ENCODE data around the gene CHTOP. TPM values are rescaled to one million over a fixed set of nuclear protein-coding genes. Genes with fewer than 3 reads are reported as not detected.
A peak's percentile ranks its signal among the peaks of the same experiment; 100 is the strongest.

Gene CHTOP
- total and polyA plus RNA-seq, 2 of the 8 experiments (the other 6 are each of a cell fraction or from before 2014, with no cell fraction given) = 84.6 to 104 TPM

DNA sequence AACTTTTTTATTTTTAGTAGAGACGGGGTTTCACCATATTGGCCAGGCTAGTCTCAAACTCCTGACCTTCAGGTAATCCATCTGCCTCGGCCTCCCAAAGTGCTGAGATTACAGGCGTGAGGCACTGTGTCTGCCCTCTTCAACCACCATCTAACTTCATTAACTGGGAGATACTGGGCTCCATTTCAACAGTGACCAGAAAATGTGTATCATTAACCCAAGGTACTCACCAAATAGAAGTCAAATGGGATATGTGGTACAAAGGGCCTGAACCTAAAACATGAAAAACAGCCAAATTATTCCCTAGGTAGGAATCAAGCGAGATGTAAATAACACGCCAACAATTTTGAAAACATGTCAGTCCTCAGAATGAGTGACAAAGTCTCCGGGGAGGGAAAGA lies 35.7 kb downstream of the CHTOP start:
- H3K27ac ChIP-seq (ENCODE audit: low read depth, low read length) = no peak overlapping the region
- no peak overlapping the region for H2BK20ac ChIP-seq (ENCODE audit: low read length)
- no peak overlapping the region for H2BK120ac ChIP-seq (replicated peaks; ENCODE audit: low read depth, low read length)
- ChIA-PET CTCF (ENCODE audit: partially characterized antibody) (interaction anchor here (0.9 kb wide), 1 partner anchor 79 kb away, joined by 3 read pairs; no protein-coding TSS in a partner anchor), POLR2A (ENCODE audit: partially characterized antibody) (interaction anchor here (0.7 to 19.8 kb wide), 5 partner anchors 9 to 127 kb away, joined by 3 to 343 read pairs (median 3); partner anchors contain the start of gene SNAPIN)
- H3K79me1 ChIP-seq (ENCODE audit: low read depth, low read length) = no peaks in the 10 kb centered on the region; the same call in 1 of the 2 replicates
- H2BK12ac ChIP-seq (ENCODE audit: low read depth, low read length) = no peak overlapping the region
- H3K79me2 ChIP-seq (ENCODE audit: control insufficient read depth in 1 of 2, insufficient read depth in 2 of 2, low read length in 2 of 2) = peaks cover 11 to 32% of the 10 kb centered on the region in 2 experiments
- peaks cover 0 to 3% of the 10 kb centered on the region in 2 experiments for H4K20me1 ChIP-seq (replicated peaks in 1 of 2; ENCODE audit: control insufficient read depth in 1 of 2, insufficient read depth in 2 of 2, low read length in 2 of 2)
- WGBS, 2 experiments (ENCODE audit: extremely low coverage in 1 of 2, insufficient coverage in 1 of 2, insufficient read length in 1 of 2, insufficient replicate concordance in 2 of 2, low coverage in 1 of 2, low lambda C conversion rate in 2 of 2, missing lambda C conversion rate in 1 of 2) = 87% methylated on average over 6 of the region's 6 CpGs; no CpG with 5 or more reads in 1 of the 2 experiments
- no peak overlapping the region for H2AFZ ChIP-seq (ENCODE audit: low read length)
- H4K5ac ChIP-seq (ENCODE audit: insufficient read length, low read depth, low read length) = no peak overlapping the region
- H3K14ac ChIP-seq (ENCODE audit: insufficient read length) = no peak overlapping the region
- FAIRE-seq (no peak), DNase-seq (ENCODE audit: low read depth in 1 of 2, low spot score in 2 of 2) (no peak)
- no peak overlapping the region for H3K4ac ChIP-seq (replicated peaks; ENCODE audit: insufficient read length, low read depth, low read length)
- H3K9me3 ChIP-seq (ENCODE audit: insufficient read depth in 2 of 2, low read depth in 1 of 2, low read length in 1 of 2) = no peaks in the 10 kb centered on the region
- H4K8ac ChIP-seq (ENCODE audit: extremely low read depth, insufficient read depth, low read length) = no peak overlapping the region
- no peak overlapping the region for H3K56ac ChIP-seq (replicated peaks; ENCODE audit: insufficient read length, low read depth, low read length)
- no peak overlapping the region for H3K18ac ChIP-seq (ENCODE audit: extremely low read depth, low read length)
- H3K36me3 ChIP-seq (ENCODE audit: control insufficient read depth in 2 of 4, insufficient read depth in 4 of 4, low read length in 3 of 4) = peaks cover 43 to 51% (median 50%) of the 10 kb centered on the region in 4 experiments
- H3K4me3 ChIP-seq (ENCODE audit: extremely low read depth in 1 of 4, insufficient read depth in 2 of 4, low read depth in 3 of 4, low read length in 4 of 4) = peak overlapping the region; percentile 89 to 100 (median 99); a peak in 7 of 8 replicates
- H3K23me2 ChIP-seq (ENCODE audit: low read depth, low read length) = peaks cover 8% of the 10 kb centered on the region
- H2AK5ac ChIP-seq (ENCODE audit: low read depth, low read length) = no peak overlapping the region
- no peak overlapping the region for H2BK15ac ChIP-seq (ENCODE audit: low read length)
- no peak overlapping the region for H4K91ac ChIP-seq (replicated peaks; ENCODE audit: insufficient read length, low read length)
- H3K4me1 ChIP-seq (replicated peaks in 1 of 4; ENCODE audit: control insufficient read depth in 3 of 4, insufficient read depth in 4 of 4, low read length in 3 of 4) = peaks cover 0 to 4% (median 2%) of the 10 kb centered on the region in 4 experiments; a peak in 2 of 7 replicates
- H3K23ac ChIP-seq (ENCODE audit: insufficient read length) = no peak overlapping the region
- peak overlapping the region in 3 of 4 experiments; percentile 97 to 100 (median 99); a peak in 5 of 7 replicates for H3K9ac ChIP-seq (replicated peaks in 1 of 4; ENCODE audit: extremely low read depth in 1 of 4, low read depth in 3 of 4, low read length in 3 of 4)
- no peaks in the 10 kb centered on the region for H3K27me3 ChIP-seq (replicated peaks in 1 of 4; ENCODE audit: control insufficient read depth in 3 of 4, extremely low read depth in 1 of 4, insufficient read depth in 3 of 4, low read length in 3 of 4)
- no peak overlapping the region for H2BK5ac ChIP-seq (ENCODE audit: low read depth, low read length)
- peak overlapping the region; percentile 80 to 84 for H3K4me2 ChIP-seq (ENCODE audit: insufficient read depth in 1 of 2, low read depth in 2 of 2, low read length in 2 of 2)
- TF ChIP-seq, protein P1, sequence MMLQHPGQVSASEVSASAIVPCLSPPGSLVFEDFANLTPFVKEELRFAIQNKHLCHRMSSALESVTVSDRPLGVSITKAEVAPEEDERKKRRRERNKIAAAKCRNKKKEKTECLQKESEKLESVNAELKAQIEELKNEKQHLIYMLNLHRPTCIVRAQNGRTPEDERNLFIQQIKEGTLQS (IDR thresholded peaks at IDR 0.05; ENCODE audit: insufficient read depth, low read depth, low read length) = no peak
- TF ChIP-seq ZNF274 (IDR thresholded peaks at IDR 0.05; ENCODE audit: borderline replicate concordance, extremely low read depth, low read length) (no peak), ASH2L (IDR thresholded peaks at IDR 0.05; ENCODE audit: low read length) (no peak), GABPA (IDR thresholded peaks at IDR 0.05; ENCODE audit: borderline replicate concordance, insufficient read depth, low read length) (no peak), KDM4A (IDR thresholded peaks at IDR 0.05; ENCODE audit: low read depth, low read length, severe bottlenecking) (no peak), RXRA (IDR thresholded peaks at IDR 0.05; ENCODE audit: insufficient read depth, low read depth, low read length) (no peak), SP1 (IDR thresholded peaks at IDR 0.05; ENCODE audit: low read depth, low read length) (no peak), SIX5 (IDR thresholded peaks at IDR 0.05; ENCODE audit: low read depth, low read length) (no peak), POU5F1 (IDR thresholded peaks at IDR 0.05; ENCODE audit: low read depth, low read length) (no peak)
- TF ChIP-seq, protein P2, sequence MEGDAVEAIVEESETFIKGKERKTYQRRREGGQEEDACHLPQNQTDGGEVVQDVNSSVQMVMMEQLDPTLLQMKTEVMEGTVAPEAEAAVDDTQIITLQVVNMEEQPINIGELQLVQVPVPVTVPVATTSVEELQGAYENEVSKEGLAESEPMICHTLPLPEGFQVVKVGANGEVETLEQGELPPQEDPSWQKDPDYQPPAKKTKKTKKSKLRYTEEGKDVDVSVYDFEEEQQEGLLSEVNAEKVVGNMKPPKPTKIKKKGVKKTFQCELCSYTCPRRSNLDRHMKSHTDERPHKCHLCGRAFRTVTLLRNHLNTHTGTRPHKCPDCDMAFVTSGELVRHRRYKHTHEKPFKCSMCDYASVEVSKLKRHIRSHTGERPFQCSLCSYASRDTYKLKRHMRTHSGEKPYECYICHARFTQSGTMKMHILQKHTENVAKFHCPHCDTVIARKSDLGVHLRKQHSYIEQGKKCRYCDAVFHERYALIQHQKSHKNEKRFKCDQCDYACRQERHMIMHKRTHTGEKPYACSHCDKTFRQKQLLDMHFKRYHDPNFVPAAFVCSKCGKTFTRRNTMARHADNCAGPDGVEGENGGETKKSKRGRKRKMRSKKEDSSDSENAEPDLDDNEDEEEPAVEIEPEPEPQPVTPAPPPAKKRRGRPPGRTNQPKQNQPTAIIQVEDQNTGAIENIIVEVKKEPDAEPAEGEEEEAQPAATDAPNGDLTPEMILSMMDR (IDR thresholded peaks at IDR 0.05; ENCODE audit: control extremely low read depth in 1 of 3, insufficient read depth in 1 of 3, low read depth in 1 of 3, low read length in 3 of 3) = no peak
